Measurements from ENCODE around the gene NEDD8.
A peak's percentile ranks its signal among the peaks of the same experiment; 100 is the strongest.

Gene NEDD8

GRCh38 chr14:24182110-24182882, 49.9 kb downstream of the NEDD8 start:
- no peak for DNase-seq (ENCODE audit: low read depth in 1 of 2, low spot score in 1 of 2)

GRCh38 chr14:24181371-24182077, 50.6 kb downstream of the NEDD8 start:
- no peak for DNase-seq (ENCODE audit: low read depth in 1 of 2, low spot score in 1 of 2)

DNA sequence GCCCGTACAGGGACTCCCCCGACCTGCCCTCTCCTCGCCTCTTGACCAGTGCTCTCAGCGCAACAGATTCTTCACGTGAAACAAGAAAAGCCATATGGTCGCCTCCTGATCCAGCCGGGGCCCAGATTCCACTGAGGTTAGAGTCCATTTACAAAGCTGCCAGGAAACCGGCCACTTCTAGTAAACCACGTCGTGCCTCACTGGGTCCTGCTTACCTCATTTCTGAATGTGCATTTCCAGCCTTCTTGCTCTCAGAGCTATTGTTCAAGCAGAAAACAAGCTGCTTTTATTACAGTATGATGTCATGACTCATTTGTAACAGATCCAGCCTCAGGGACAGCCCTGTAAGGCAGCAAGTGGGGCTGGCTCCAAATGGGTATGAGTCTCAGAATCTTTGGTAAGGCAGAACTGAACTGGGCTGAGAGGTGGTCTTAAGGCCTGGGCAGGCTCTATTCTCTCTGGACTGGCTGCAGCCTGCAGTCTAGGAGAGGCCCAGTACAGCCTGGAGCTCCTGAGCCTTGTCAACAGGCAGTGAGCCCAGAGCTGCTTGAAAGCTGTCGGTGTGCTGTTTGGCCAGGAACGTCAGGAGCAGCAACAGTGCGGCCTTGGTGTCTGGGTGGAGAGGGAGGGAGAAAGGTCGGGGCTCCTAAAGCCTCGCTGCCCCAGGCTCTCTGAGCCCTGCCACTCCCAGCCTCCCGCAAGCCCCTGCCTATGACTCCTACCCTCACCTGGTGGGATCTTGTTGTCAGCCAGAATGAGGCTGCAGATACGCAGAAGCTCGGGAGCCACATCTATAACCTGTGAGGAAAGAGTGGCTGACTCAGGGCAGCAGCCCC, 52.0 kb downstream of the NEDD8 start:
- no peak for DNase-seq (ENCODE audit: low read depth in 1 of 2, low spot score in 1 of 2)

DNA sequence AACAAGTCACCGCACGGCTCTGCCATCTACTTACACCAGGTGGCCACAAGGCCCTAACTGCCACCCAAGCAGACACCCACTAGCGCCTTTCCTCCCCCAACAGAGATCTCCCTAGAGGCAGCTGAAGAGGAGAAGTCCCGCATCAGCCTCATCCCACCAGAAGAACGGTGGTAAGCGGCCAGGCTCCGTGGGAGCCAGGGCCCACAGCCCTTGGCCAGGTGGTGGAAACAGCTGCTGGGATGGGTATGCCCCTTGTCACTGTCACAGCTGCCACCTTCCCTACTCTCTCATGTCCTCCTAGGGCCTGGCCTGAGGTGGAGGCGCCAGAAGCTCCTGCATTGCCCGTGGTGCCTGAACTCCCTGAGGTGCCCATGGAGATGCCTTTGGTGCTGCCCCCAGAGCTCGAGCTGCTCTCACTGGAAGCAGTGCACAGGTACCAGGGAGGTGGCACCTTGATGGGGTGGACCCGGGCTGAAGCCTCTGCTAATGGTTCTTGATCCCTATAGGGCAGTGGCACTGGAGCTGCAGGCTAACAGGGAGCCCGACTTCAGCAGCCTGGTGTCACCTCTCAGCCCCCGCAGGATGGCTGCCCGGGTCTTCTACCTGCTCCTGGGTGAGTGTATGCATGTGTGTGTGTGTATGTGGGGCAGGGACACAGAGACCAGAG, 52.7 kb downstream of the NEDD8 start:
- no peak for DNase-seq (ENCODE audit: low read depth in 1 of 2, low spot score in 1 of 2)

DNA sequence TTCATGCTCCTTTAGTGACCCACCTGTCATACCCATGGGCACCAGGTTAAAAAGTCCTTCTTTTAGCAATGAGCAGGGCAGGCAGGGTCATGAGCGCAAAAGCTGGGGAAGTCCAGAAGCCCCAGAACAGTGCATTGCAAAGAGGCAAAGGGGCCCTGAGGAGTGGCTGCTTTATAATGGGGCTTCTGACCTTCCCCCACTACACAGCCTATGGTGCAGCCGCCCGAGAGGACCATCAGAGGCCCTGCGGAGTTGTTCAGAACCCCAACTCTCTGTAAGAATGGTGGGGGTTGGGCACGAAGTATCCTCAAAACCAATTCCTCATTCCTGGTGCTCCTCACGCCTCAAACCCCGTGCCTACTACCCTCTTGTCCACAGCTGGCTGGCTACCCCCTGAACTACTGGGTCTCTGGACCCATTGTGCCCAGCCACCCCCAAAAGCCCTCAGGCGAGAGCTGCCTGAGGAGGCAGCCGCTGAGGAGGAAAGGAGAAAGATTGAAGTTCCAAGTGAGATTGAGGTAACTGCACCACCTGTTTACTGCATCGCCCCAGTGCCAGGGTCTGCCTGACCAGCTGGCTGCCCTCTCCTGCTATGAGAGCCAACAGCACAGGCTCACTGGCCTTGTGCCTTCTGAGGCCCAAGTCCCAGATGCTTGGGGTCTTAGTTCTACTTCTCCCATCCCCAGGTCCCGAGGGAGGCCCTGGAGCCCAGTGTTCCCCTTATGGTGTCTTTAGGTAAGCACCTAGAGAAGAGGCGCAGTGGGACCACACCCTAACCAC, 53.6 kb downstream of the NEDD8 start:
- no peak for DNase-seq (ENCODE audit: low read depth in 1 of 2, low spot score in 1 of 2)

GRCh38 chr14:24177891-24178290, 54.3 kb downstream of the NEDD8 start:
- no peak for DNase-seq (ENCODE audit: low read depth in 1 of 2, low spot score in 1 of 2)

- no peak for DNase-seq (ENCODE audit: low read depth in 1 of 2, low spot score in 1 of 2)
Measured at GRCh38 chr14:24177041-24177825, 54.9 kb downstream of the NEDD8 start.

- DNase-seq (ENCODE audit: low read depth in 1 of 2, low spot score in 1 of 2), result no peak
Measured at GRCh38 chr14:24176599-24176998, 55.6 kb downstream of the NEDD8 start.

DNA sequence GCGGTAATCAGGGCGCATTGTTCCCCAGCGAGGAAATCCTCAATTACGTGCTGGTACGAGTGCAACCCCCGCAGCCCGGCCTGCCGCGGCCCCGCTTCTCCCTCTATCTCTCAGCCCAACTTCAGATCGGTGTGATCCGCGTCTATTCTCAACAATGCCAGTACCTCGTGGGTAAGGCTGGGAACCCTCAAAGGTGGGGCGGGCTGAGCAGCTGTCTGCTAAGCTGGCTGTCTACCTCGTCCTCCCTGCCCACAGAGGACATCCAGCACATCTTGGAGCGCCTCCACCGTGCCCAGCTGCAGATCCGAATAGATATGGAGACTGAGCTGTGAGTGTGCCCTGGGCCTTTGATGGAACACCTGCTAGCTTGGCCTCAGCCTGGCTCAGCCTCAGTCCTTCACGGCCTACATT, 59.3 kb downstream of the NEDD8 start:
- DNase-seq (ENCODE audit: low read depth in 1 of 2, low spot score in 1 of 2), result no peak

DNA sequence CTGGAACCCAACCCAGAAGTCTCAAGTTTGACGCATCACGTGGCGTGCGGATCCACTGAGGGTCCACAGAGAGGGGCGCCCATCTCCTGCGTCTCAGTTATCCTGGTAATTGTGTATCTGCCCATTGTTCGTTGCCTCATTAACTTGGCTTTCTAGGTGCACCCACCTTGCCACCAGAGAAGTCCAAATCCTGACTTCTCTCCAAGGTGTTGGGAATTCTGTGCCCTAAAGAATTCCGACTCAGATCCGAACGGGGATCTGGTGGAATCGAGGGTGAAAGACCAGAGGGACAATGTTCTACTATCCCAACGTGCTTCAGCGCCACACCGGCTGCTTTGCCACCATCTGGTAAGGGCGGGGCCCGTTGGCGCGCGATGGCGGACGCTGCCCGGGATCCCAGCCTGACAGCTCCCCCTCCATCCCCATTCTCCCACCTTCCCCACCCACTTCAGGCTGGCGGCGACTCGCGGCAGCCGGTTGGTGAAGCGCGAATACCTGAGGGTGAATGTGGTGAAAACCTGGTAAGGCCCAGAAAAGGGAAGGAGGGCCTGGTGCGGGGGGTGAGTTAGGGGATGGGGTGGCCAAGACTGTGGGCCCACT, 59.8 kb downstream of the NEDD8 start:
- no peak for DNase-seq (ENCODE audit: low read depth in 1 of 2, low spot score in 1 of 2)

DNA sequence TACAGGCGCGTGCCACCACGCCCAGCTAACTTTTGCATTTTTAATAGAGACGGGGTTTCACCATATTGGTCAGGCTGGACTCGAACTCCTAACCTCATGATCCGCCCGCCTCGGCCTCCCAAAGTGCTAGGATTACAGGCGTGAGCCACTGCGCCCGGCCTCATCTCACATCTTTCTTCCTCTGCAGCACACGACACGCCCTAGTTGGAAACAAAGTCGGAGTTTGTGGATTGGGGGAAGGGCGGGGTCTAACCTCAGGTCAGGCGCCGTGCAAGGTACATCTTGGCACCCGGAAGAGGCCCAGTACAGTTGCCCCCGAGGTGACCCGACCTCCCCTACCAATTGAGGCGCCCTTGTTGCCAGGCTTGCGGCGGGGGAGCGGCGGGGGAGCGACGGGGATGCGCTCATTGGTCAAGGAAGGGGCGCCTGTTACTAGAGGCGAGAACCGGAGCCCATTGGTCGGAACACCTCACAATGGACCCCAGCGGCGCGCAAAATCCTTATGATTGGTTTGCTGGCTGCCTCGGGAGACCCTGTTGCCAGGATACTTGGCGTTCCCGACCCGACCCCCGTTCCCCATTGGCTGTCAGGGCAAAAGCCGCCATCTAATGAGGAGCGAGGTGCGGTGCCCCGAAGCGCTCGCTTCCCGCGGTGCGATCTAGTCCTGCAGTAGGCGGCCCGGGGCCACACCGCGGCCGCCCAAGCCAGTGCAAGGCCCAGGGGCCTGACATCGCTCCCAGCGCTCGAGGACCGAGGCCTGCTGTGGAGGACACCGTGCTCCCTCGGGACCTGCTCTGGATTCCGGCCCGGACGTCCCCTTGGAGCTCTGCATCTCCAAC, 60.5 kb downstream of the NEDD8 start, which contains the start of gene REC8:
Gene REC8 (plus strand): TSS at position 659 of the 839 bp plus-strand sequence. CDS start 473 bp downstream, outside the sequence.
- peak; percentile 44 to 52 for DNase-seq (ENCODE audit: low read depth in 1 of 2, low spot score in 1 of 2)

DNA sequence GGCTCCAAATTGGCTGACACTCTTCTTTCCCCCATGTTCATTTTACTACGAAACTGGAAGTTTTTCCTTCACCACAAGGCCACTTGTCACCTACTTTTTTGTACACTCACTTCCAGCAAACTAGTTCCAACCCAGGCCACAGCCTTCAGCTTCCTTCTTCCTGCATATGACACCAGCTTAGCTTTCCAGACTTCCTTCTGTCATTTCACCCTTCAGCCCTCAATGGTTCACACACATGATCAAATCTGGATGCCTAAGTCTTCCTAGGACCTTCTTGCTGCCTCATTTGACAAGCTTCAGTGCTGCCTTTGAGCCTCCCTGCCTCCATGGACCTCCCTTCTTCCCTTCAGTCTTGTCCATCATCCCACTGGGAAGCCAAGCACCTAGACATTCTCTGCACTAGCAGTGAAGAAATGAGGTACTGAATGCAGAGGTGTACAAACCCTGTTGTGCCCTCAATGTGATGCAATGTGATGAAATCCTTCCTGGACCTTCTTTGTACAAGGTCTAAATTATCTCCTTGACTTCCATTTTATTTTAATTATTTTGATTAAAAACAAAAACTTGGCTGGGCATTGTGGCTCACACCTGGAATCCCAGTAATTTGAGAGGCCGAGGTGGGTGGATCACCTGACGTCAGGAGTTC, 64.6 kb downstream of the NEDD8 start:
- no peak for DNase-seq (ENCODE audit: low read depth in 1 of 2, low spot score in 1 of 2)

Measured in activated T-helper 1 cell treated with anti-CD3 and anti-CD28 coated beads, Interleukin-2, amount 50 U/mL, for 16 hours (primary cell).